ENCODE measurements around the gene NXPE3.

NXPE3 gene

DNA sequence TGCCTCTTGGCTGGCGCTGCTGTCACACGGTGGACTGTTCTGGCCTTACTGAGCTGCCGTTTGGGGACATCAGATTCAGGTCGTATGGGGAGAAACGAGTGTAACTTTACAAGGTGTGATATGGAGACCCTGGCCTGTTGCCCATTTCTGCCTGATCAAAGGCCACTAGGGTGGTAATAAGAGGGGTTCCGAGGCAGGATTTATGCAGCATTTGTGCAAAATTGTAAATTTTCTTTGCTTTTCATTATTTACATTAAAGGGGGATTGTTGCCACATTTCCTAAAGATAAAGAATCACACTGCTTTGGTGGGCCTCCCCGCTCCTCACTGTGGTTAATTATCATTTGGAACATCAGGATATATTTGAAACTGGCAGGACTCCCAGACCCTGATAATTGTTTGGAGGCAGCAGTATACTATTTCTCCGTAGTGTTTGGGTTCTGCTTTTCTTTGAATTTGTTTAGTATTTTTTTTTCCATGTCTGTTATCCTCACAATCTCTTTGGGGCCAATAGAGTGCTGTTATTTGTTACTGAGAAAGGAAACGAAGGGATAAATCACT lies 891 bp downstream of the NXPE3 start:
- H3K4me3 ChIP-seq (ENCODE audit: low read depth, low read length): peak overlapping the region; percentile 64
- DNase-seq (ENCODE audit: low read depth): no peak
- TF ChIP-seq POLR2A (IDR thresholded peaks at IDR 0.05; ENCODE audit: extremely low read depth, insufficient read length): no peak
- TF ChIP-seq, protein P1, sequence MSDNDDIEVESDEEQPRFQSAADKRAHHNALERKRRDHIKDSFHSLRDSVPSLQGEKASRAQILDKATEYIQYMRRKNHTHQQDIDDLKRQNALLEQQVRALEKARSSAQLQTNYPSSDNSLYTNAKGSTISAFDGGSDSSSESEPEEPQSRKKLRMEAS (IDR thresholded peaks at IDR 0.05; ENCODE audit: low read depth, low read length): no peak
- TF ChIP-seq, protein P2, sequence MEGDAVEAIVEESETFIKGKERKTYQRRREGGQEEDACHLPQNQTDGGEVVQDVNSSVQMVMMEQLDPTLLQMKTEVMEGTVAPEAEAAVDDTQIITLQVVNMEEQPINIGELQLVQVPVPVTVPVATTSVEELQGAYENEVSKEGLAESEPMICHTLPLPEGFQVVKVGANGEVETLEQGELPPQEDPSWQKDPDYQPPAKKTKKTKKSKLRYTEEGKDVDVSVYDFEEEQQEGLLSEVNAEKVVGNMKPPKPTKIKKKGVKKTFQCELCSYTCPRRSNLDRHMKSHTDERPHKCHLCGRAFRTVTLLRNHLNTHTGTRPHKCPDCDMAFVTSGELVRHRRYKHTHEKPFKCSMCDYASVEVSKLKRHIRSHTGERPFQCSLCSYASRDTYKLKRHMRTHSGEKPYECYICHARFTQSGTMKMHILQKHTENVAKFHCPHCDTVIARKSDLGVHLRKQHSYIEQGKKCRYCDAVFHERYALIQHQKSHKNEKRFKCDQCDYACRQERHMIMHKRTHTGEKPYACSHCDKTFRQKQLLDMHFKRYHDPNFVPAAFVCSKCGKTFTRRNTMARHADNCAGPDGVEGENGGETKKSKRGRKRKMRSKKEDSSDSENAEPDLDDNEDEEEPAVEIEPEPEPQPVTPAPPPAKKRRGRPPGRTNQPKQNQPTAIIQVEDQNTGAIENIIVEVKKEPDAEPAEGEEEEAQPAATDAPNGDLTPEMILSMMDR (IDR thresholded peaks at IDR 0.05; ENCODE audit: low read depth, low read length): no peak
- TF ChIP-seq MYC (IDR thresholded peaks at IDR 0.05; ENCODE audit: low read depth, low read length): no peak

DNA sequence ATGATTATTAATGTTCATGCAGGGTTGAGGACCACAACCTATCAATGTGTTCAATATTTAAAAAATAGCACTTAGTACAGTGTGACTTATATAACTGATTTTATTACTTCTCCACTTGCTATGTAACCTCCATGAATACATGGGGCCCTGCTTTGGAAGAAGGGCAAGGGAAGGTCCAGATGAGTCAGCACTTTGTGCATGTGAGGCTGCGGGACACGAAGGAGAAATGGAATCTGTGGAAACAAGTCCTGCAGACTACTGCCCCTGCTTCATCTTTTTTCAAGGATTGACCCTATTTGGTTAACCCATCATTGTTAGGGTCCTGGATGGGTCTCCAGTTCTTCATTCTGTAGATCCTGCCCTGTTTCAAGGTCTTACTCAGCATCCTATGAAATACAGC lies 1.6 kb downstream of the NXPE3 start:
- TF ChIP-seq, protein P2 (IDR thresholded peaks at IDR 0.05; ENCODE audit: low read depth, low read length): no peak
- TF ChIP-seq POLR2A (IDR thresholded peaks at IDR 0.05; ENCODE audit: extremely low read depth, insufficient read length) (no peak), MYC (IDR thresholded peaks at IDR 0.05; ENCODE audit: low read depth, low read length) (no peak)
- TF ChIP-seq, protein P1 (IDR thresholded peaks at IDR 0.05; ENCODE audit: low read depth, low read length): no peak
- peak; percentile 20 for DNase-seq (ENCODE audit: low read depth)
- H3K4me3 ChIP-seq (ENCODE audit: low read depth, low read length): no peak overlapping the region

DNA sequence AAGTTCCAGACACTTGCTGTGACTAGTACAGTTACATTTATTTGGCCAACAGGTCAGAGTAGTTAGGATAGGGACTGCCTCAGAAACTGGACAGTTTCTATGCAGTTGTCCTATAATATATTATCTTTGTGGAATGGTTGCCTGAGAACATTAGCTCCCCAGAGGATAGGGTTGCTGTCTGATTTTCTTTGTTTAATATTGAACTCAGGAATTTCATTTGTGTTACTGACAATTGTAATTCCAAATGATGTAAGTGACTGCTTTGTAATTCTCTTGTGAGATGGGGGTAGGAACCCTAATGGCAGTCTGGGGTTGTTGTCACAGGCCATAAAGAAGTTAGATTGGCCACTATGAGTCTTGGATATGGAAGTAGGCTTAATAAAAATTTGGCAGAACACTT lies 2.2 kb downstream of the NXPE3 start:
- no peak for TF ChIP-seq MYC (IDR thresholded peaks at IDR 0.05; ENCODE audit: low read depth, low read length)
- no peak for TF ChIP-seq POLR2A (IDR thresholded peaks at IDR 0.05; ENCODE audit: extremely low read depth, insufficient read length)
- TF ChIP-seq, protein P2 (IDR thresholded peaks at IDR 0.05; ENCODE audit: low read depth, low read length): no peak
- TF ChIP-seq, protein P1 (IDR thresholded peaks at IDR 0.05; ENCODE audit: low read depth, low read length): no peak

DNA sequence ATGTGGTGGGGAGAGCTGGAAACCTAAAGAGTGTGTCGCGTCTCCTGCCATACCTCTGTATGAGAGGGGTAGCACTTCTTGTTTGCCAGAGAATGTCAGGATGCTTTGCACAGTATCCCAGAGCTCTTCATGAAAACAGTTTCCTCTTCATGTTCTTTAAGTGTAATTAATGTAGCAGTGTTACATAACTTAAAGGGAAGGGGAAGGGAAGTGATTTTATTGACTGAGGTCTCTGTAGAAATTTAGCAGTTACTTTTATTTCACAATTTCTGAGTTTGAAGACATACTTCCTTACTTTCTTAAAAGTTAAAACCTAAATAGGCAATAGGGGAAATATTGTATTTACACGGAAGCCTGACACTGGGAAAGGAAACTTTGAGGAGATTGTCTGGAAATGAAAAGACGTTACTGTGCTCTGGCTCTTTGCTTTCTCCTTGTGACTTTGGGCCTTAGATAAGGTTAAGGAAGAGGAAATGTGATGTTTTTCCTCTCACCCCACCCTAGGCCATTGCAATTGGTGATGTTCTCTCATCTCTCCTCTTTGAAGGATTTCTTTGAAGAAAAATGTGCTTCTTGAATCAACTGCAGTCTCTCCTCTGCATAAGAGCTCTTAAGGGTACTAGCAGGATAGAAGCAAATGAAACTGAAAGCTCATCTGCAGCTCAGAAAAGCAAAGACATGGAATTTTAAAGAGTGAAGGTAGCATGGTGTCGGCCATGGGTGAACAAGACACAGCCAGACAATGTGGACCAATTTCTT lies 6.0 kb downstream of the NXPE3 start:
- H3K4me3 ChIP-seq (ENCODE audit: low read depth, low read length): no peak overlapping the region
- peak; percentile 52 for DNase-seq (ENCODE audit: low read depth)
- TF ChIP-seq, protein P1 (IDR thresholded peaks at IDR 0.05; ENCODE audit: low read depth, low read length): no peak
- TF ChIP-seq, protein P2 (IDR thresholded peaks at IDR 0.05; ENCODE audit: low read depth, low read length): no peak
- TF ChIP-seq POLR2A (IDR thresholded peaks at IDR 0.05; ENCODE audit: extremely low read depth, insufficient read length): no peak
- no peak for TF ChIP-seq MYC (IDR thresholded peaks at IDR 0.05; ENCODE audit: low read depth, low read length)

More for the DNA sequence above, 2.2 kb downstream of the NXPE3 start:
- H3K4me3 ChIP-seq (ENCODE audit: low read depth, low read length): no peak overlapping the region
- no peak for DNase-seq (ENCODE audit: low read depth)

DNA sequence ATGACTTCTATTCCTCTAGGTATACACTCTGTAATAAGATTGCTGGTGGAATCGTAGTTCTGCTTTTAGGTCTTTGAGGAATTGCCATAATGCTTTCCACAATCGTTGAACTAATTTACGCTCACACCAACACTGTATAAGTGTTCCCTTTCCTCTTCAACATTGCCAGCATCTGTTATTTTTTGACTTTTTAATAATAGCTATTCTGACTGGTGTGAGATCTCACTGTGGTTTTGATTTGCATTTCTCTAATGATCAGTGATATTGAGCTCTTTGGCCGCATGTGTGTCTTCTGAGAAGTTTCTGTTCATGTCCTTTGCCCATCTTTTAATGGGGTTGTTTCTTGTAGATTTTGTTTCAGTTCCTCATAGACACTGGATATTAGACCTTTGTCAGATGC lies 12.8 kb downstream of the NXPE3 start:
- H3K4me3 ChIP-seq (ENCODE audit: low read depth, low read length): no peak overlapping the region
- TF ChIP-seq, protein P2 (IDR thresholded peaks at IDR 0.05; ENCODE audit: low read depth, low read length): no peak
- TF ChIP-seq, protein P1 (IDR thresholded peaks at IDR 0.05; ENCODE audit: low read depth, low read length): no peak
- TF ChIP-seq MYC (IDR thresholded peaks at IDR 0.05; ENCODE audit: low read depth, low read length) (no peak), POLR2A (IDR thresholded peaks at IDR 0.05; ENCODE audit: extremely low read depth, insufficient read length) (no peak)
- no peak for DNase-seq (ENCODE audit: low read depth)

Measured in NB4 (cell line).